ENCODE data around the gene DFFA. TPM values are rescaled to one million over a fixed set of nuclear protein-coding genes. Genes with fewer than 3 reads are reported as not detected.

DFFA gene
- total RNA-seq, 1 experiment from 2014 or later: 52.0 TPM

- ATAC-seq: no peak
- Histone ChIP-seq H4K20me1 (ENCODE audit: low read length) (no peaks in the 10 kb centered on the region), H3K4me3 (ENCODE audit: low read length) (no peak overlapping the region), H3K9me3 (ENCODE audit: low read length) (no peaks in the 10 kb centered on the region), H3K4me1 (ENCODE audit: insufficient read depth, low read length) (peaks cover 19% of the 10 kb centered on the region; the same call in 1 of the 2 replicates), H3K9me2 (replicated peaks; ENCODE audit: low read length) (no peaks in the 10 kb centered on the region), H3K27ac (ENCODE audit: low read length) (no peak overlapping the region), H3K4me2 (ENCODE audit: low read length) (no peak overlapping the region), H3K36me3 (ENCODE audit: low read depth, low read length) (0 out of 2 replicates have a peak, but pooled peaks cover 2% of the 10 kb centered on the region), H3F3A (ENCODE audit: low read length, unreplicated experiment) (no peaks in the 10 kb centered on the region), H2AFZ (ENCODE audit: low read length) (no peak overlapping the region), H3K9ac (ENCODE audit: low read length) (no peak overlapping the region), H3K27me3 (ENCODE audit: low read length) (no peaks in the 10 kb centered on the region), H3K79me2 (ENCODE audit: low read length) (peaks cover 71% of the 10 kb centered on the region)
- BruUV-seq (replicated peaks): no TSS peak
- CTCF ChIA-PET: interaction anchor here (0.7 kb wide), 1 partner anchor 106 kb away, joined by 7 read pairs; no protein-coding TSS in a partner anchor
- intact Hi-C loops (cut with micrococcal nuclease): loop anchor here (10.0 kb wide), 1 partner anchor 447 kb away; no protein-coding TSS in a partner anchor
- no peak for TF ChIP-seq CTCF (conservative IDR thresholded peaks at IDR 0.05; ENCODE audit: low read depth, low read length)
- no peak for TF ChIP-seq EZH2 (IDR thresholded peaks at IDR 0.05; ENCODE audit: low read length, unreplicated experiment)
- no peak for TF ChIP-seq EZH2phosphoT487 (IDR thresholded peaks at IDR 0.05; ENCODE audit: borderline replicate concordance, low read length)
- POLR2A ChIA-PET (ENCODE audit: unreplicated experiment): no interaction called here
- no peak for DNase-seq
Observed at GRCh38 chr1:10517677-10517982, 45.3 kb upstream of the DFFA start.

GRCh38 chr1:10516925-10517676 lies 44.8 kb upstream of the DFFA start:
- ATAC-seq (no peak), DNase-seq (no peak)
- TF ChIP-seq EZH2 (IDR thresholded peaks at IDR 0.05; ENCODE audit: low read length, unreplicated experiment) (no peak), EZH2phosphoT487 (IDR thresholded peaks at IDR 0.05; ENCODE audit: borderline replicate concordance, low read length) (no peak), CTCF (conservative IDR thresholded peaks at IDR 0.05; ENCODE audit: low read depth, low read length) (no peak)
- H3K4me1 ChIP-seq (ENCODE audit: insufficient read depth, low read length): peaks cover 25% of the 10 kb centered on the region
- ChIA-PET POLR2A (ENCODE audit: unreplicated experiment) (no interaction called here), CTCF (interaction anchor here (0.7 kb wide), 1 partner anchor 106 kb away, joined by 7 read pairs; no protein-coding TSS in a partner anchor)
- no peaks in the 10 kb centered on the region for H3K27me3 ChIP-seq (ENCODE audit: low read length)
- H4K20me1 ChIP-seq (ENCODE audit: low read length): no peaks in the 10 kb centered on the region
- no TSS peak for BruUV-seq (replicated peaks)
- no peak overlapping the region for H3K4me2 ChIP-seq (ENCODE audit: low read length)
- no peak overlapping the region for H3K27ac ChIP-seq (ENCODE audit: low read length)
- H3K79me2 ChIP-seq (ENCODE audit: low read length): peaks cover 76% of the 10 kb centered on the region
- no peak overlapping the region for H2AFZ ChIP-seq (ENCODE audit: low read length)
- H3K9ac ChIP-seq (ENCODE audit: low read length): no peak overlapping the region
- intact Hi-C loops (cut with micrococcal nuclease): loop anchor here (10.0 kb wide), 1 partner anchor 448 kb away; no protein-coding TSS in a partner anchor
- H3K9me3 ChIP-seq (ENCODE audit: low read length): no peaks in the 10 kb centered on the region
- H3K9me2 ChIP-seq (replicated peaks; ENCODE audit: low read length): no peaks in the 10 kb centered on the region
- H3K36me3 ChIP-seq (ENCODE audit: low read depth, low read length): 0 out of 2 replicates have a peak, but pooled peaks cover 2% of the 10 kb centered on the region
- H3F3A ChIP-seq (ENCODE audit: low read length, unreplicated experiment): no peaks in the 10 kb centered on the region
- no peak overlapping the region for H3K4me3 ChIP-seq (ENCODE audit: low read length)
